SIG-M5 treated with dmso at 0.1 percent for 504 hours (cell line): ENCODE measurements around the gene CNN3.

Source experiments
- DNase-seq: peaks from one replicate; lab custom pipeline; 2025; ENCODE audit not compliant: unreplicated experiment; lab: John Stamatoyannopoulos, UW

The CNN3 gene

DNA sequence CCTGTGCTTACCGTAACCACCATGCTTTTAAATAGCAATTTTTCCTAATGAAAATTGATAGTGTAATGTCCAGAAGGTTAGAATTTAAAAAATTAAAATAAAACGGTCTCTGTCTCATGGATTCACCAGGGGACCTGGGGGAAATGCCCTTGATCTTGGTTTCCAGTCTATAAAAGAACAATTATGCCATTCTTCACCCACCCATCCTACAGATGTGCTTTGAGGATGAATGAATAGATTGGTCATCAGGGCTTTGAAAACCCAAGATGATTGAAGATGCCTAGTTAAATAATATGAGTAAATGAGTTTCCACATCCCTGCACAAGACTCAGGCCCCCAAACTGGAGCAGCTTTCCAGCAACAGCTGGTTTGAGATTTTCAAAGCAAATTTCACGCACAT is 38.7 kb downstream of the CNN3 start:
- DNase-seq: no peak

- DNase-seq: no peak
Observed at GRCh38 chr1:94887603-94888171, 39.2 kb downstream of the CNN3 start.

GRCh38 chr1:94887106-94887505 is 39.8 kb downstream of the CNN3 start:
- DNase-seq: no peak

- no peak for DNase-seq
Observed at GRCh38 chr1:94886361-94886760, 40.5 kb downstream of the CNN3 start.

- DNase-seq: no peak
Observed at GRCh38 chr1:94884507-94884906, 42.4 kb downstream of the CNN3 start.

DNA sequence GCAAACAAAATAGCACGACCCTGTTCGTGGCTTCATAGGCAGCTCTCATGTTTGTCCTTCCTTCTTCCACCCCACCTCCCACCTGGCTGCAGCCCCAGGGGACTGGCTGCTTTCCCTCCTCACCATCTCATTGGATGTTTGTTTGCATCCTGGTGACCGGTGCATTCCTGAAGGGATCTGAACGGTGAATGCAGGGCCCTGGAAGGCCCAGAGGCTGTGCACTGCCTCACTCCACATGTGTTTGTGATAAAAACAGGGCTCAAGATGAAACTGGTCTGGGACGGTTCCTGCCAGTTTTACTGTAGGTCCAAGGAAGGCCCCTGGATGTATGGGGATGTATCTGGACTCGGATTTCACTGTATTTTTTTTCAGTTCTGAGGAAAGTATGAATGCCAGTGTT is 42.8 kb downstream of the CNN3 start:
- no peak for DNase-seq

- DNase-seq: no peak
Observed at GRCh38 chr1:94883691-94884090, 43.2 kb downstream of the CNN3 start.

- no peak for DNase-seq
Observed at GRCh38 chr1:94878329-94878728, 48.6 kb downstream of the CNN3 start.

DNA sequence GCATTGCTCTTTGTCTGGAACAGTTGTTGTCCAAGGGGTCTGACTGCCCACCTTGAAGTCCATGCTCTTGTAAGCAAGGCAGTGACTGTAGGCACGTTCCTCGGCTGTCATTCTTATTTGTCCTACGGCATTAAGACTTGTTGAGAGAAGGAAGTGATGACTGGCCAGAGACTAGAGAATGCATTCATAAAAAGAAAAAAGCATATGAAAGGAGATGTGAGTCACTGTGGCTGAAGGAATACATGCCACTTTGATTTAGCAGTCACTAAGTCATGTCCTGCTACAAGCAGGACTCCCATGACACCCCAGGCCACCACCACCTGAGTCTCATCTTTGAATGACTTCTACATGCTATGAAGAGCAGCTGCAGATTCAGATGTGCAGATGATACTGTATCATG is 50.5 kb downstream of the CNN3 start:
- DNase-seq: no peak

GRCh38 chr1:94875794-94876193 is 51.1 kb downstream of the CNN3 start:
- DNase-seq: no peak

DNA sequence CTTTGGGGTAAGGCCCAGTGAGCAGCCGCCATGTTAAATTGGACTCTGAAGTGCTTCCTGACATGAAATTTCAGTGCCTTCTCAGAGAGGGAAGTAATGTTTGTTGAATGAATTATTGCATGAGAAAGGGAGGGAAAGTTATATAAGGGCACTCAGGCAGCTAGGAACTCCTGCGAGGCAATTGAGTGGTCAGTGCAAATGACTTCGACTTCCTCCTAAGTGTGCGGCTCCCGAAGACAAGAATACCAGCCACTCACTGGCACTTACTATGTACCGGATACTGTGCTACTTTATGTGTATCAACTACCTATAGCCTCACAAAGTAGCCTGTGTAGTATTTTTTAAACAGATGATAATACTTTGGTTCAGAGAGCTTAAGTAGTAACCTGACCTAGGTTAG is 52.5 kb downstream of the CNN3 start:
- DNase-seq: no peak

DNA sequence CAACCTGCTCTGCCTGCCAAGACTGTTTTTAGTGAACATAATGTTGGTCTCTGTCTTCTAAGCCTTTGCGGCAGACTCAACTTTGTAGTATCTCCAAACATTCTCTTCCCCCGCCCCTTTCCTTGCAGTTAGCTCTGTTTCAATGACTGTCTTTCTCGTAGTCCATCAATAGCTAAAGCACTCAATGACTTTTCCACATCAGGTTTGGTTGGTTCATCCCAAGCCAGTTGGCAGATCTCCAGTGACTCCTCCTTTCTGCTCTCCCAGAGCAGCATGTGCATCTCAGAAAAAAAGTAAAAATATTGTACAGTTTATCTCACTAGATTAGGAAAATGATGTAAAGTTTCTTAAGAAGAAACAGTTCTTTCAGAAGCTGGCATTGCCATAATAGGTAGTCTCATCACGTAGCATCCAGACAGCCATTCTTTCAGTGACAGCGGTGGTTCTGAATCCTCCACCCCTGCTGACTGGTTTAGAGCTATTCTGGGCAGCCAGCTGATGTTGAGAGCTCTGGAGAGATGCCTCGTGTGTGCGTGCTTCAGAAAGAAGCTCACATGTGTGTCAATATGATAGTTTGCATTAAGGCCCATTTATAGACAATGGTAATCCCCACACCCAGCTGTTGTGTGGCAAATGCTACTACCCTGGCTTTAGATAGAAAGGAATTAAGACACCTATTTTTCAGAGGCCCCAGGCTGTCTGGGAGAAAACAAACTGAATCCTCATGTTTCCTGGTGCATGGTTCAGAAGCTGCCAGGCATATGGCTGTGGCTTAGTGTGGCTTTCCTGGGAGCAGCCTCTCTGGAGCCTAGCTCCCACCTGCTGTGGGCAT is 53.2 kb downstream of the CNN3 start:
- no peak for DNase-seq

- DNase-seq: no peak
Observed at GRCh38 chr1:94872771-94873495, 54.0 kb downstream of the CNN3 start.

DNA sequence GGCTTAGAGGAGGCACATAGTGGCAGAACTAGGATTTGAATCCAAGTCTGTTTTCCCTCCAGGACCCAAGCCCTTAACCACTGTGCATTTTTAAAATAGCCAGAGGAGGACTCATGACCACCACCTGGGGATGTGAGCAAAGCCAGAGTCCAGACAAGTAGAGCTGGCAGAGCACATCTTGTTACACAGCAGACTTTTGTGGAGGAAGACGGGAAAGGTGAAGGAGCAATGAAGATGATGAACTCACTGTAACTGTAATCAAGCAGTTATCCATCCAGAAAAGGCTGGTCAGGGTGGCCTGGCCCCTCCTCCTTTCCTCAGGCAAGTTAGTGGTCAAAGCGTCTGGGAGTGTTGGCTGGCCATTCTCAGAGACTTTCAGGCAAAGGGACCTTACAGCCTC is 55.9 kb downstream of the CNN3 start:
- DNase-seq: no peak

DNA sequence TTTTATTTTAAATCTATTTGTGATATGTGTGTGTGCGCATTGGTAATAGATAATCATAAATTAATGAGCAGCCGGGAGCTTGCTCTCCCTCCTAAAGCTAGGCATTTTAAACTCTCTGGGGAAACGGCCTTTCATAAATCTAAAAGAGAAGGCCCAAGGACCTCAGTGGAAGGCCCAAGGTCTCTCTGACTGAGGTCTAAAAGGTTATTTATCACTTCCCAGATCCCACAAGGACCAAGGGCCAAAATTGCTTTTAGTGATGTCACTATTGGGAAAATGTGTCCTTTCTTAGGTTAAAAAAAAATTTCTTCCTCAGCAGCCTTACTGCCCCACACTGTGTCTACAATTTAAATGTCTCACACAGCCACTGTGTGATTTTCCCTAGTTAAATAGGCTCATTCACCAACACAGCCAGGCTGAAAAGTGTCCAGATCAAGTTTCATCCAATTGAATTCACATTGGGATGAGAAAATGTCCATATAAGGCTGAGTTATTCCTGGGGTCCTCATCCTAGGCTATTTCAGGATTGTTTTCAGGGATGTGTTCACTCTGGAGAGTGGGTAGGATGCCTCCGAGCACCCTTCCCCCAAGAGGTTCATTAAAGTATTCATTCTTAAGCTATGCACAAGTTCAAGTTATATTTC is 60.6 kb downstream of the CNN3 start:
- no peak for DNase-seq

GRCh38 chr1:94865360-94865759 is 61.5 kb downstream of the CNN3 start:
- no peak for DNase-seq

DNA sequence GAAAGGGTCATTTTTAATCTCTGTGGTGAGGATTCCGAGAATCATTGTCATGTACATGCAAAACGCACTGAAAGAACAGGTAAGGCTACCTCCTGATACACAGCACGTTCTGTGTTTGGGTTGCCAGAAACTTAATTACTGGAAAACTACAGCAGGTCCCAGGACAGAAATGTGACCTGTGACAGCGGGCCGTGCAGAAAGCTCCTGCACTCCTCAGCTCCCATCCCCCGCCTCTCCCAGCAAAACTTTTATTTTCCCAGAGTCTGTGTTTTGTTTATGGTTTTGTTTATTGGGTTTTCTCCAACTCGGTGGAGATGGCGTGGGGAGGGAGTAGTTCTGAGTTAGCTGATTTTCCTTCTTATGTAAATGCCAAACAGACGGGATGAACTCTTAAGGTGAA is 62.1 kb downstream of the CNN3 start:
- DNase-seq: no peak

DNA sequence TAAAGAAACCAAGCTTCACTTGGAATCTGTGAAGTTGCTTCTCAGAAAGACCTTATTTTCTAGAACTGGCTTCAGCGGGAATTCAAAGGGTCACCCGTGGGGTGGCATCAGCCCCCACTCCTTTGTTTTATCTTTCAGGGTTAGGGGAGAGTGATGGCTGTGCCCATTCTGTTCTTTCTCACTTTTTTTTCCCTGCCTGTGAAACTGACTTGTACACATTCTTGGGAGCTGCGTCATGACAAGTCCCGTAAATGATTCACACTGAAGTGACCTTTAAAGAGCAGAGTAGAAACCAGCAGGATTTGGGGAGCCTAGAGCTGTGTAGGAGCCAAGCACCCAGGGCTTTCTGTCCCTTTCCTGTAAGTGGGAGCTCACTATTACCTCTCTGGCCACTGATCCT is 63.0 kb downstream of the CNN3 start:
- DNase-seq: no peak

DNA sequence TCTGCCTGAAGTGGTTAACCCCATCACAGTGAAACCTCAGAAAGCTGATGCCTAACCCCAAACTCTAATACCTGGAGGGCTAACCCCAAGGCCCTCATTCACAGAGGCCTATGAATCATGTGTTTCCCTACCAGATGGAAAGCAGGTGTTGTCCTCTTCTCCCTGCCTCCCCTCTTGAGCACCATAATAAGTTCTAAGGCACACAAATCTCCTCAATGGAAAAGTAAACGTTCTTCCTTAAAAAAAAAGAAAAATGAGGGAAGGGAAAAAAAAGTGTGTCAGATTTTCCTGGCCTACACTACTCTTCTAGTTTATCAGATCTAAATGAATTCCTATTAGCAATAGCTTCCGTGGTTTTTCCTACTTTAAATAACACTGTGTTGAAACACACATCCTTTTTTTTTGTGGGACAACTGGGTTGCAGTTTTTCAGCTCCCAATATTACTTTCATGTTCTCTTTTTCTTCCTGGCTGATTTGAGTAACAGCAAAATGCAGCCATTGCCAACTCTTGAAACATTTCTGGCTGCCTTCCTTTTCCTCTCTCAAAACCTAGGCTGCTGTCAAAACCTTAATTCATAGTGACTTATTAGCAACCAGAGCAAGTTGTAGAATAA is 63.5 kb downstream of the CNN3 start:
- DNase-seq: no peak

DNA sequence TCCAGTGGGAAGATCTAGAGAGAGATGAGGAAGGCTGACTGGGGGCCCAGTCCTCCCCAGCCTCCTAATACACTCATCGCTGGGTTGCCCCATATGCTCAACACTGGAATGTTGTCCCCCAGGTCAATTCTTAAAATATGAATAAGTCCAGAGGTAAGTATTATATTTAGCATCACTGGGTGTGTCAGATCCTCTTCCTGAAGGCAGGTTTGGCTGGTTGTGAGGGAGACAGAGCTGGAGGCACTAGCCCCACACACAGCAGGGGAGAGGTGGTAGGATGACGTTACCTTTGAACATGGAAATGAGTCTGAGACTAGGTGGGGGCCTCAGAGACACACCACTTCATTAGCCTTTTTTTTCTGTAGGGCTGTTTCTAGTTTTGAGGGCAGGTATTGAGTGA is 64.2 kb downstream of the CNN3 start:
- no peak for DNase-seq

DNA sequence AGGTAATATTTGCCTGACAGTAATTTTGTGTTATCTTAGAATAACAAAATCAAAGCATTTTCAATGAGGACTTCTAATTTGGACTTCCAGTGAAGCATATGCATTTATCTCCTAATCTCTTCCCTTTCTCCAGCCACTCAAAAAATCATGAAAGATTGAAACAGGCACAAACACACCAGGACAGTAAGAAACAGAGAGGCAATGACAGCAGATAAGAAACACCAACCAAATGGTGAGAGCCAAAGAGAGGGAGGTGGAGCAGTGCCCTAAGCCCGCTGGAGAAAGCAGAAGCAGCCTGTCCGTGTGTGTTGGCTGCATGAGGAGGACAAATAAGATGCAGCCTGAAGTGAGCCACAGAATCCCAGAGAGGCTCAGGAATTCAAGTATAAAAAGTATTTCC is 67.7 kb downstream of the CNN3 start:
- DNase-seq: no peak
